GM10266 (cell line): ENCODE data around the gene INTS7.
"Not testable (repeated sequence)": the region's sequence is repeated elsewhere in the genome, so short reads cannot be mapped to it uniquely, and the experiment has no call there.

Source experiments
- DNase-seq: peaks from one replicate; pipeline ENCODE4 v3.0.0; 2012; ENCODE audit errors: extremely low spot score
- CTCF ChIP-seq: IDR thresholded peaks from 2 replicates; pipeline ENCODE4 v1.5.1; 2012; ENCODE audit warnings: mild to moderate bottlenecking, low read depth; ENCODE audit not compliant: control insufficient read depth, insufficient read depth; ENCODE audit errors: missing control alignments

The INTS7 gene

GRCh38 chr1:212035835-212036605 lies 663 bp upstream of the INTS7 start:
- DNase-seq = no peak
- TF ChIP-seq CTCF = no peak

- TF ChIP-seq CTCF = no peak
- DNase-seq = no peak
Observed at GRCh38 chr1:212034516-212035122, 738 bp downstream of the INTS7 start.

- no peak for DNase-seq
- no peak for TF ChIP-seq CTCF
Observed at GRCh38 chr1:212030936-212031528, 4.3 kb downstream of the INTS7 start.

GRCh38 chr1:212027727-212028126 lies 7.6 kb downstream of the INTS7 start:
- not testable (repeated sequence) for DNase-seq

- no peak for TF ChIP-seq CTCF
- DNase-seq = no peak
Observed at GRCh38 chr1:212024469-212025149, 10.7 kb downstream of the INTS7 start.

- DNase-seq = not testable (repeated sequence)
Observed at GRCh38 chr1:212022908-212023307, 12.4 kb downstream of the INTS7 start.

- no peak for DNase-seq
- TF ChIP-seq CTCF = no peak
Observed at GRCh38 chr1:212021563-212021962, 13.8 kb downstream of the INTS7 start.

- no peak for DNase-seq
- no peak for TF ChIP-seq CTCF
Observed at GRCh38 chr1:212020975-212021374, 14.4 kb downstream of the INTS7 start.
